Activated CD4-positive, alpha-beta T cell treated with anti-CD3 and anti-CD28 coated beads, Interleukin-2, amount 10 ng/mL, durations not matched to agents 7 days and 5 days (primary cell): ENCODE measurements around the gene GRK6. TPM values are rescaled to one million over a fixed set of nuclear protein-coding genes. Genes with fewer than 3 reads are reported as not detected.

Experiments
- CTCF ChIA-PET: fragments of 350-600 bp; sonication (Branson Sonifier 250); formaldehyde crosslinking; loops from one replicate; lab custom pipeline; 2021; ENCODE audit warnings: antibody characterized with exemption; lab: Charles Lee
- POLR2A ChIA-PET: fragments of 350-600 bp; sonication (Branson Sonifier 250); formaldehyde crosslinking; loops from one replicate; lab custom pipeline; 2021; ENCODE audit warnings: antibody characterized with exemption; lab: Charles Lee
- DNase-seq: peaks from one replicate; pipeline ENCODE4 v3.0.0-alpha.2; 2020
- H3K27ac Mint-ChIP-seq: one replicate; pipeline ENCODE4 v1.8.0; 2021; ENCODE audit warnings: mild to moderate bottlenecking, moderate library complexity, mixed read lengths
- H3K27me3 Mint-ChIP-seq: one replicate; pipeline ENCODE4 v1.8.0; 2021; ENCODE audit warnings: mixed read lengths
- H3K36me3 Mint-ChIP-seq: one replicate; pipeline ENCODE4 v1.8.0; 2021; ENCODE audit warnings: low read depth, mixed read lengths
- H3K4me1 Mint-ChIP-seq: one replicate; pipeline ENCODE4 v1.8.0; 2021; ENCODE audit warnings: mixed read lengths
- H3K4me3 Mint-ChIP-seq: one replicate; pipeline ENCODE4 v1.8.0; 2021; ENCODE audit warnings: mild to moderate bottlenecking, moderate library complexity, mixed read lengths
- H3K9me3 Mint-ChIP-seq: one replicate; pipeline ENCODE4 v1.8.0; 2021; ENCODE audit warnings: mixed read lengths
- total RNA-seq, 2 experiments: library from RNA; stranded (reverse); gene quantifications; one replicate each; pipeline ENCODE4 v1.2.3, GENCODE V29; 2021

The GRK6 gene
- total RNA-seq, 2 experiments from 2014 or later, result 242 to 296 TPM

DNA sequence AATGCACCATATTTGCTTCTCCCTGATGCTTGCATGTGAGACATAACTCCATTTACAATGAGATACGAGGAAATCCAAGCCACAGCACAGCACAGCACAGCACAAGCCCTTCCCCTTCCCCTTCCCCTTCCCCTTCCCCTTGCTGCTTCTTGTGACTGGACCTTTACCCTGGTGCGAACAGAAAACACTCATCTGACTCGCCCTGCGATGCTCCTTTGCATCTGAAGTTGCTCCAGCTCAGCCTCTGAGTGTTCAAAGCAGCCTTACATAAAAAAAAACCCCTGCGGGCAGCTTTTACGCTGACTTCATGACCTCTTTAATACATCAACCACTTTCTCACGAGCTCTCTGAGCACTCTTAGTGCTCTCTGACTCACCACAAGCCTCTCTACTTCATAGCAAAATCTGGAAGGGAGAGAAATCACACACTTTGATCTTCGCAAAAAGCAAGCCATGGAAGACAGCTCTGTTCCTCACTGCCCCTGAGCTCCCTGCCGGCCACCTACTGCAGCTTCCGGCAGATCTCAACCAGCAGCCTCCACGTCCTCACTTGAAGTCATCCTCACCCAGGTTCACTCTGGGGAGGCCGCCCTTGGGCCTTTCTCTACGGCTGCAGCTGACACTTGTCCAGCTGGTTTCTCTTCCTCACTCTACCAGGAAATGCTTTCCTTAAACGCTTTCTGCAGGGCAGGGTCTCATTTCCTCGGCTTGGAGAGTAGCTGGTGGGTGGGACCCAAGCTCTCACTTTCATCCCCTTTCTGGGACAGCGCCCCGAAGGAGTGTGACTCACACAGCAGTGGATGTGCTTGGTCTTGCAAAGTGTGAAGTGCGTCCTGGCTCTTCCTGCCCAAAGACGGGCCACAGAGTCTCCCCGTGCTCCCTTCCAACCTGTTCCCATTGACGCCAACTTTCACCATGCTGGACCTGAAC lies 37.0 kb upstream of the GRK6 start:
- Mint-ChIP-seq H3K4me3 (peak overlapping the region; percentile 30), H3K9me3 (no peaks in the 10 kb centered on the region), H3K4me1 (peaks cover 39% of the 10 kb centered on the region), H3K27ac (peak overlapping the region; percentile 84), H3K36me3 (no peaks in the 10 kb centered on the region), H3K27me3 (peaks cover 5% of the 10 kb centered on the region)
- POLR2A ChIA-PET, result interaction anchor here (0.6 to 1.2 kb wide), 2 partner anchors 66 to 113 kb away, joined by 3 to 4 read pairs; no protein-coding TSS in a partner anchor
- CTCF ChIA-PET, result interaction anchor here (0.6 to 53.2 kb wide), 30 partner anchors 9 to 276 kb away, joined by 3 to 1643 read pairs (median 7); partner anchors contain the start of genes DBN1, DOK3, F12 and LMAN2
- peak; percentile 47 for DNase-seq

DNA sequence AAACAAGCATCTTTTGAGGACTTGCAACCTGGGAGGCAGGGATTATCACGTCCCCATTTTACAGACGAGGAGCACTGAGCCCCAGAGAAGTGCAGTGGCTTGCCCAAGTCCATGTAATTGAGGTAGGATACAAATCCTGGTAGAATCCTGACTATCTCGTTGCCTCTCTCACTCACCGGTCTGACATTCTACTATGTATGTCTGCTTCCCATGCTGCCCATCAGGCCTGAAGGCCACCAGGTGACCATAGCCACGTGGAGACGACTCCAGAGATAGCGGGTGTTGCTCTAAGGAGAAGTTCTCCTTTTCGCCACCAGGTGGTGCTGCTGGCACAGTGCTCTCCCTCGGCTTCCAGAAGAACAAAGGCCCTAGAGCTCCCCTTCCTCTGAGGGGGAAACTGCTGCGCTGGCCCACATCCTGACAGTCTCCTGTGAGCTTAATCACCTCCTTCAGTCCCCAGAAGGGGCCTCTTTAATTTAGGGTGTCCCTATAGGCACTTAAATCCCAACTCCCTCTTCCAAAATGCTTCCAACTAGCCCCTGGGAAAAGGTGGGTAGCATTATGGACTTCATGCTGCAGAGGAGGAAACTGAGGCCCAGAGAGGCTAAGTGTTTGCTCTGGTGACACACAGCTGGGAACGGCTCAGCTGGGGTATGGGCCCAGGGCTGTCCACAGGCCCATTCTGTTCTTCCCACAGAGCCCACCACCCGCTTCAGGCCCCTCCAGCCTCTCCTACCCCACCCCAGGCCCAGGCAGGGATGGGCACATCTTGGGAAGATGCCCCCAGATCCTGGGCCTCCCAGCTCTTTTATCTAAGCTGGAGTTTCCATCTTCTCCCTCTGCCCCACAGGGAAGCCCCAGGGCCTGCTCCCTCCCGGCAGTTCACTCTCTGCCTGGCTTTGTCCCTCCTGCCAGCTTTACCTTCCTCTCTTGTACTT lies 35.8 kb upstream of the GRK6 start:
- no peak overlapping the region for H3K4me3 Mint-ChIP-seq
- H3K27ac Mint-ChIP-seq, result peak overlapping the region; percentile 84
- peaks cover 7% of the 10 kb centered on the region for H3K27me3 Mint-ChIP-seq
- H3K4me1 Mint-ChIP-seq, result peaks cover 34% of the 10 kb centered on the region
- H3K36me3 Mint-ChIP-seq, result no peaks in the 10 kb centered on the region
- no peaks in the 10 kb centered on the region for H3K9me3 Mint-ChIP-seq
- peak; percentile 90 for DNase-seq
- ChIA-PET CTCF (interaction anchor here (0.6 to 53.2 kb wide), 38 partner anchors 12 to 277 kb away, joined by 3 to 1643 read pairs (median 7); partner anchors contain the start of genes DBN1, DOK3, F12 and GRK6), POLR2A (interaction anchor here (0.6 kb wide), 3 partner anchors 55 to 112 kb away, joined by 3 to 4 read pairs (median 3); no protein-coding TSS in a partner anchor)

- Mint-ChIP-seq H3K4me1 (peaks cover 34% of the 10 kb centered on the region), H3K27ac (no peak overlapping the region), H3K36me3 (no peaks in the 10 kb centered on the region), H3K4me3 (no peak overlapping the region), H3K27me3 (peaks cover 4% of the 10 kb centered on the region), H3K9me3 (no peaks in the 10 kb centered on the region)
- DNase-seq, result no peak
- ChIA-PET POLR2A (no interaction called here), CTCF (interaction anchor here (0.6 to 53.2 kb wide), 10 partner anchors 10 to 236 kb away, joined by 3 to 1643 read pairs (median 4); partner anchors contain the start of genes DBN1, PDLIM7, PFN3 and PRR7)
Observed at GRCh38 chr5:177392765-177393164, 33.7 kb upstream of the GRK6 start.

DNA sequence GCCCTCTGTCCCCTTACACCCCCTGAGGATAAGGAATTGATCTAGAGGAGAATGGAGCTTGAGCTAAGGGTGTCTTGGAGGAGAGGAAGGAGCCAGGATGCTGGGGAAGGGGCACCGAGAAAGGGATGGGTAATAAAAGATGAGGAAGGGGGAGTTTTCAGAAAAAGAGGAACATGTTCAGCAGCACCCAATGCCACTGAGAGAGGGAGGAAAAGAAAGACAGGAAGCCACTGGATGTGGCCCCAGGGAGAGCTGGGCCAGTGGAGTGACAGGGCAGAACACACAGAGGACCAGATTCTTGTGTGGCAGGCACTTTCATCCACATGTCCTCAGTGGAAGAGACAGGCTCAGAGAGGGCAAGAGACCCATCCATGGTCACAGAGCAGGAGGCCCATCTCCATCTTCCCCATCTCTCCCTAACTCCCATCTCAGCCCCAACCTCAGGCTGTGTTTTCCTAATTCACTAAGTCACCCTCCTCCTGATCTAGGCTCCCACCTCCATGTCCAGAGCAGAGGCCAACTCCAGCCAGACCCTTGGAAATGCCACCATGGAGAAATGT lies 33.2 kb upstream of the GRK6 start:
- H3K4me1 Mint-ChIP-seq, result peaks cover 32% of the 10 kb centered on the region
- H3K9me3 Mint-ChIP-seq, result no peaks in the 10 kb centered on the region
- H3K27ac Mint-ChIP-seq, result no peak overlapping the region
- POLR2A ChIA-PET, result no interaction called here
- DNase-seq, result no peak
- peaks cover 4% of the 10 kb centered on the region for H3K27me3 Mint-ChIP-seq
- CTCF ChIA-PET, result interaction anchor here (1.2 to 53.2 kb wide), 6 partner anchors 9 to 108 kb away, joined by 3 to 1643 read pairs (median 4); partner anchors contain the start of genes DBN1, PFN3 and PRR7
- H3K4me3 Mint-ChIP-seq, result no peak overlapping the region
- H3K36me3 Mint-ChIP-seq, result no peaks in the 10 kb centered on the region

- no peaks in the 10 kb centered on the region for H3K9me3 Mint-ChIP-seq
- peaks cover 4% of the 10 kb centered on the region for H3K27me3 Mint-ChIP-seq
- no peak overlapping the region for H3K27ac Mint-ChIP-seq
- CTCF ChIA-PET, result interaction anchor here (1.2 to 53.2 kb wide), 4 partner anchors 8 to 65 kb away, joined by 3 to 1643 read pairs (median 80); partner anchors contain the start of genes DBN1, PFN3 and PRR7
- no peak overlapping the region for H3K4me3 Mint-ChIP-seq
- no peak for DNase-seq
- POLR2A ChIA-PET, result no interaction called here
- no peaks in the 10 kb centered on the region for H3K36me3 Mint-ChIP-seq
- peaks cover 25% of the 10 kb centered on the region for H3K4me1 Mint-ChIP-seq
Observed at GRCh38 chr5:177393990-177394389, 32.5 kb upstream of the GRK6 start.

GRCh38 chr5:177396078-177396477 lies 30.4 kb upstream of the GRK6 start:
- no peak overlapping the region for H3K4me3 Mint-ChIP-seq
- ChIA-PET CTCF (interaction anchor here (1.0 to 53.2 kb wide), 3 partner anchors 8 to 97 kb away, joined by 3 to 1643 read pairs (median 4); partner anchors contain the start of genes DBN1 and PRR7), POLR2A (no interaction called here)
- H3K27ac Mint-ChIP-seq, result no peak overlapping the region
- no peaks in the 10 kb centered on the region for H3K36me3 Mint-ChIP-seq
- H3K27me3 Mint-ChIP-seq, result peaks cover 4% of the 10 kb centered on the region
- no peaks in the 10 kb centered on the region for H3K9me3 Mint-ChIP-seq
- H3K4me1 Mint-ChIP-seq, result peaks cover 5% of the 10 kb centered on the region
- DNase-seq, result no peak

- Mint-ChIP-seq H3K4me3 (no peak overlapping the region), H3K4me1 (peaks cover under 1% of the 10 kb centered on the region), H3K36me3 (no peaks in the 10 kb centered on the region), H3K9me3 (no peaks in the 10 kb centered on the region), H3K27ac (no peak overlapping the region), H3K27me3 (peaks cover 12% of the 10 kb centered on the region)
- POLR2A ChIA-PET, result no interaction called here
- CTCF ChIA-PET, result interaction anchor here (1.1 to 53.2 kb wide), 2 partner anchors 11 to 62 kb away, joined by 3 to 1643 read pairs; partner anchors contain the start of genes DBN1 and PRR7
- no peak for DNase-seq
Observed at GRCh38 chr5:177396807-177397206, 29.7 kb upstream of the GRK6 start.

- Mint-ChIP-seq H3K9me3 (no peaks in the 10 kb centered on the region), H3K4me3 (no peak overlapping the region), H3K36me3 (no peaks in the 10 kb centered on the region), H3K27ac (no peak overlapping the region), H3K4me1 (peaks cover 12% of the 10 kb centered on the region), H3K27me3 (peaks cover 23% of the 10 kb centered on the region)
- POLR2A ChIA-PET, result no interaction called here
- no peak for DNase-seq
- CTCF ChIA-PET, result interaction anchor here (1.0 to 53.2 kb wide), 3 partner anchors 9 to 61 kb away, joined by 3 to 1643 read pairs (median 3); partner anchors contain the start of genes DBN1 and PRR7
Observed at GRCh38 chr5:177397875-177398390, 28.5 kb upstream of the GRK6 start.

- no peak for DNase-seq
Observed at GRCh38 chr5:177399997-177400868, 26.2 kb upstream of the GRK6 start, which contains the start of gene PFN3. Gene PFN3 (minus strand): TSS chr5:177400661. CDS start chr5:177400576, 85 bp downstream.

GRCh38 chr5:177402271-177403043 lies 24.0 kb upstream of the GRK6 start:
- CTCF ChIA-PET, result interaction anchor here (0.5 to 53.2 kb wide), 22 partner anchors 11 to 288 kb away, joined by 3 to 1643 read pairs (median 6); partner anchors contain the start of genes DBN1, GRK6, LMAN2 and PDLIM7
- POLR2A ChIA-PET, result interaction anchor here (0.6 kb wide), 1 partner anchor 270 kb away, joined by 3 read pairs; no protein-coding TSS in a partner anchor
- peaks cover 36% of the 10 kb centered on the region for H3K4me1 Mint-ChIP-seq
- peak overlapping the region; percentile 74 for H3K27ac Mint-ChIP-seq
- peak; percentile 75 for DNase-seq
- H3K4me3 Mint-ChIP-seq, result peak overlapping the region; percentile 64
- peaks cover 28% of the 10 kb centered on the region for H3K27me3 Mint-ChIP-seq
- H3K36me3 Mint-ChIP-seq, result no peaks in the 10 kb centered on the region
- H3K9me3 Mint-ChIP-seq, result no peaks in the 10 kb centered on the region

More at GRCh38 chr5:177399997-177400868, 26.2 kb upstream of the GRK6 start, which contains the start of gene PFN3:
- Mint-ChIP-seq H3K4me3 (no peak within 1 kb of the TSS), H3K4me1 (peaks cover 27% of the 10 kb centered on the region), H3K27me3 (peaks cover 27% of the 10 kb centered on the region), H3K27ac (no peak within 1 kb of the TSS), H3K9me3 (no peaks in the 10 kb centered on the region), H3K36me3 (no peaks in the 10 kb centered on the region)
- POLR2A ChIA-PET, result no interaction called here
- CTCF ChIA-PET, result interaction anchor here (4.4 to 53.2 kb wide), 5 partner anchors 9 to 286 kb away, joined by 19 to 1643 read pairs (median 156); partner anchors contain the start of genes DBN1, GRK6 and PRR7
